HepG2 (cell line): ENCODE results near the gene PCSK6. TPM values are rescaled to one million over a fixed set of nuclear protein-coding genes. Genes with fewer than 3 reads are reported as not detected.
A peak's percentile ranks its signal among the peaks of the same experiment; 100 is the strongest.

Experiments
- ARNT2 ChIP-seq: sonication (generic); formaldehyde crosslinking; IDR thresholded peaks from 2 replicates; pipeline ENCODE4 v1.8.0; 2022; ENCODE audit warnings: mild to moderate bottlenecking, low read depth, missing genetic modification reagents, moderate library complexity
- CENPX ChIP-seq: sonication (generic); formaldehyde crosslinking; IDR thresholded peaks from 2 replicates; pipeline ENCODE4 v1.9.0; 2021; ENCODE audit warnings: mild to moderate bottlenecking, missing genetic modification reagents, moderate library complexity
- KDM1A ChIP-seq: IDR thresholded peaks from 2 replicates; pipeline ENCODE4 v1.6.1; 2016; ENCODE audit warnings: missing compliant biosample characterization
- POGZ ChIP-seq: sonication (generic); formaldehyde crosslinking; IDR thresholded peaks from 2 replicates; pipeline ENCODE4 v1.4.0; 2020; ENCODE audit warnings: mild to moderate bottlenecking, missing genetic modification reagents
- SNRNP70 ChIP-seq: fragments of 200-400 bp; formaldehyde crosslinking; IDR thresholded peaks from 2 replicates; pipeline ENCODE4 v1.6.1; 2017; ENCODE audit warnings: mild to moderate bottlenecking, low read depth, low read length, moderate library complexity
- SP1 ChIP-seq, 2 experiments: fragments of 450-650 bp in 1 of 2; sonication (generic) in 1 of 2; formaldehyde crosslinking in 1 of 2; IDR thresholded peaks; 2 replicates each; pipeline versions ENCODE4 v1.4.0 to v1.6.1; 2016 to 2020; ENCODE audit warnings: missing genetic modification reagents in 1 of 2
- ZNF672 ChIP-seq: sonication (generic); formaldehyde crosslinking; IDR thresholded peaks from 2 replicates; pipeline ENCODE4 v1.8.1; 2022; ENCODE audit warnings: missing genetic modification reagents
- polyA plus RNA-seq, 8 experiments: library from polyadenylated mRNA; depleted of rRNA in 3 of 8; stranded (reverse) in 7 of 8; unstranded in 1 of 8; fragments of >200 nt; fragmentation: Illumina TruSeq in 4 of 8; extraction: Trizol in 4 of 8; gene quantifications; 2 replicates each; pipeline versions ENCODE4 v1.2.1 to v1.2.3, GENCODE V29; 2011 to 2016; ENCODE audit warnings: low read depth in 4 of 8, missing spikeins in 1 of 8, mixed read lengths in 1 of 8; ENCODE audit not compliant: insufficient read depth in 1 of 8
- total RNA-seq, 5 experiments: library from RNA; depleted of rRNA; stranded (reverse); fragments of >200 nt; fragmentation: Illumina TruSeq; extraction: Trizol; gene quantifications; 2 replicates each; pipeline ENCODE4 v1.2.3, GENCODE V29; 2016; ENCODE audit warnings: low read depth in 1 of 5
- TF ChIP-seq, protein P1 (sequence below): sonication (generic); formaldehyde crosslinking; IDR thresholded peaks from 2 replicates; pipeline ENCODE4 v1.4.0; 2020; ENCODE audit warnings: missing genetic modification reagents
- TF ChIP-seq, protein P2 (sequence below): fragments of 450-650 bp; IDR thresholded peaks from 2 replicates; pipeline ENCODE4 v1.6.1; 2017; ENCODE audit warnings: mild to moderate bottlenecking
- TF ChIP-seq, protein P3 (sequence below): sonication (generic); formaldehyde crosslinking; IDR thresholded peaks from 2 replicates; pipeline ENCODE4 v1.4.0; 2020; ENCODE audit warnings: missing genetic modification reagents
- TF ChIP-seq, protein P4 (sequence below): IDR thresholded peaks from 2 replicates; pipeline ENCODE4 v1.6.1; 2016
- TF ChIP-seq, protein P5 (sequence below): sonication (generic); formaldehyde crosslinking; IDR thresholded peaks from 2 replicates; pipeline ENCODE4 v1.8.0; 2022; ENCODE audit warnings: mild to moderate bottlenecking, missing genetic modification reagents, moderate library complexity
- TF ChIP-seq, protein P6 (sequence below): IDR thresholded peaks from 2 replicates; pipeline ENCODE4 v1.6.1; 2016; ENCODE audit warnings: missing genetic modification reagents, missing compliant biosample characterization
- TF ChIP-seq, protein P7 (sequence below): sonication (generic); formaldehyde crosslinking; conservative IDR thresholded peaks from 2 replicates; pipeline ENCODE4 v1.4.0; 2020; ENCODE audit warnings: missing genetic modification reagents
- TF ChIP-seq, protein P8 (sequence below): IDR thresholded peaks from 2 replicates; pipeline ENCODE4 v1.6.1; 2016; ENCODE audit warnings: low read depth, control low read depth

The PCSK6 gene
- total and polyA plus RNA-seq, 2 of the 13 experiments (the other 11 are each of a cell fraction or from before 2014, with no cell fraction given) = 56.5 to 155 TPM

DNA sequence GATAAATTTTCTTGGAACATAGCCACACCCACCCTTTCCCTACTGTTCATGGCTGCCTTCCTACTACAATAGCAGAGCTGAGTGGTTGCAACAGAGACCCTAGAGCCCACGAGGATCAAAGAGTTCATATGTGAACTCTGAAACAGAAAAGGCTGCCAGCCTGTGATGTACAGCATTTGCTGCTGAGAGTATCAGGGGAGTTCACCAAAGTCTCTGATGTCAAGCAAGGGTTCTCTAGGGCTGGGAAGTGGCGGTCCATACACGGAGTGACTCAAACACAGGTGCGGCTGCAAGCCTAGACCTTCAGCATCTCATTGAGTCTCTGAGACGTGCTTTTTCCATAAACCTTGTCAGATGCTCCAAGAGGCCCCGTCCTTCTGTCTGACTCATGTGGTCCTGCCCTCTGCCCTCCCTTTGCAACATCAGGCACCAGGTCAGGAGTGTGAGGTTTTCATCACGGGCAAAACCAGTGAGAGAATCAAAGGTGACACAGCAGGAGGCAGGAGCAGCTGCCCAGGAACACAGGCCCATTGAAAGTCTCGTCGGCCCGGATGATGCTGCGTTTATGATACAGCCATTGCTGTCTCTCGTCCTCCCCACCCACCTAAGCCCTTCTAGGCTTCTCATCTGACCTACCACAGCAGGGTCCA is 42.9 kb downstream of the PCSK6 start (continued):
- TF ChIP-seq, protein P1, sequence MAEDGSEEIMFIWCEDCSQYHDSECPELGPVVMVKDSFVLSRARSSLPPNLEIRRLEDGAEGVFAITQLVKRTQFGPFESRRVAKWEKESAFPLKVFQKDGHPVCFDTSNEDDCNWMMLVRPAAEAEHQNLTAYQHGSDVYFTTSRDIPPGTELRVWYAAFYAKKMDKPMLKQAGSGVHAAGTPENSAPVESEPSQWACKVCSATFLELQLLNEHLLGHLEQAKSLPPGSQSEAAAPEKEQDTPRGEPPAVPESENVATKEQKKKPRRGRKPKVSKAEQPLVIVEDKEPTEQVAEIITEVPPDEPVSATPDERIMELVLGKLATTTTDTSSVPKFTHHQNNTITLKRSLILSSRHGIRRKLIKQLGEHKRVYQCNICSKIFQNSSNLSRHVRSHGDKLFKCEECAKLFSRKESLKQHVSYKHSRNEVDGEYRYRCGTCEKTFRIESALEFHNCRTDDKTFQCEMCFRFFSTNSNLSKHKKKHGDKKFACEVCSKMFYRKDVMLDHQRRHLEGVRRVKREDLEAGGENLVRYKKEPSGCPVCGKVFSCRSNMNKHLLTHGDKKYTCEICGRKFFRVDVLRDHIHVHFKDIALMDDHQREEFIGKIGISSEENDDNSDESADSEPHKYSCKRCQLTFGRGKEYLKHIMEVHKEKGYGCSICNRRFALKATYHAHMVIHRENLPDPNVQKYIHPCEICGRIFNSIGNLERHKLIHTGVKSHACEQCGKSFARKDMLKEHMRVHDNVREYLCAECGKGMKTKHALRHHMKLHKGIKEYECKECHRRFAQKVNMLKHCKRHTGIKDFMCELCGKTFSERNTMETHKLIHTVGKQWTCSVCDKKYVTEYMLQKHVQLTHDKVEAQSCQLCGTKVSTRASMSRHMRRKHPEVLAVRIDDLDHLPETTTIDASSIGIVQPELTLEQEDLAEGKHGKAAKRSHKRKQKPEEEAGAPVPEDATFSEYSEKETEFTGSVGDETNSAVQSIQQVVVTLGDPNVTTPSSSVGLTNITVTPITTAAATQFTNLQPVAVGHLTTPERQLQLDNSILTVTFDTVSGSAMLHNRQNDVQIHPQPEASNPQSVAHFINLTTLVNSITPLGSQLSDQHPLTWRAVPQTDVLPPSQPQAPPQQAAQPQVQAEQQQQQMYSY (CRISPR knock-in tag) = no peak
- no peak; the same call in 1 of the 2 replicates for TF ChIP-seq ARNT2 (CRISPR knock-in tag)
- TF ChIP-seq KDM1A (CRISPR knock-in tag) = peak; percentile 67; the same call in 1 of the 2 replicates
- TF ChIP-seq, protein P2, sequence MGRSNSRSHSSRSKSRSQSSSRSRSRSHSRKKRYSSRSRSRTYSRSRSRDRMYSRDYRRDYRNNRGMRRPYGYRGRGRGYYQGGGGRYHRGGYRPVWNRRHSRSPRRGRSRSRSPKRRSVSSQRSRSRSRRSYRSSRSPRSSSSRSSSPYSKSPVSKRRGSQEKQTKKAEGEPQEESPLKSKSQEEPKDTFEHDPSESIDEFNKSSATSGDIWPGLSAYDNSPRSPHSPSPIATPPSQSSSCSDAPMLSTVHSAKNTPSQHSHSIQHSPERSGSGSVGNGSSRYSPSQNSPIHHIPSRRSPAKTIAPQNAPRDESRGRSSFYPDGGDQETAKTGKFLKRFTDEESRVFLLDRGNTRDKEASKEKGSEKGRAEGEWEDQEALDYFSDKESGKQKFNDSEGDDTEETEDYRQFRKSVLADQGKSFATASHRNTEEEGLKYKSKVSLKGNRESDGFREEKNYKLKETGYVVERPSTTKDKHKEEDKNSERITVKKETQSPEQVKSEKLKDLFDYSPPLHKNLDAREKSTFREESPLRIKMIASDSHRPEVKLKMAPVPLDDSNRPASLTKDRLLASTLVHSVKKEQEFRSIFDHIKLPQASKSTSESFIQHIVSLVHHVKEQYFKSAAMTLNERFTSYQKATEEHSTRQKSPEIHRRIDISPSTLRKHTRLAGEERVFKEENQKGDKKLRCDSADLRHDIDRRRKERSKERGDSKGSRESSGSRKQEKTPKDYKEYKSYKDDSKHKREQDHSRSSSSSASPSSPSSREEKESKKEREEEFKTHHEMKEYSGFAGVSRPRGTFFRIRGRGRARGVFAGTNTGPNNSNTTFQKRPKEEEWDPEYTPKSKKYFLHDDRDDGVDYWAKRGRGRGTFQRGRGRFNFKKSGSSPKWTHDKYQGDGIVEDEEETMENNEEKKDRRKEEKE = no peak
- TF ChIP-seq CENPX (CRISPR knock-in tag) = no peak
- no peak for TF ChIP-seq ZNF672 (CRISPR knock-in tag)
- TF ChIP-seq, protein P3, sequence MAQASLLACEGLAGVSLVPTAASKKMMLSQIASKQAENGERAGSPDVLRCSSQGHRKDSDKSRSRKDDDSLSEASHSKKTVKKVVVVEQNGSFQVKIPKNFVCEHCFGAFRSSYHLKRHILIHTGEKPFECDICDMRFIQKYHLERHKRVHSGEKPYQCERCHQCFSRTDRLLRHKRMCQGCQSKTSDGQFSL (CRISPR knock-in tag) = no peak
- TF ChIP-seq, protein P4, sequence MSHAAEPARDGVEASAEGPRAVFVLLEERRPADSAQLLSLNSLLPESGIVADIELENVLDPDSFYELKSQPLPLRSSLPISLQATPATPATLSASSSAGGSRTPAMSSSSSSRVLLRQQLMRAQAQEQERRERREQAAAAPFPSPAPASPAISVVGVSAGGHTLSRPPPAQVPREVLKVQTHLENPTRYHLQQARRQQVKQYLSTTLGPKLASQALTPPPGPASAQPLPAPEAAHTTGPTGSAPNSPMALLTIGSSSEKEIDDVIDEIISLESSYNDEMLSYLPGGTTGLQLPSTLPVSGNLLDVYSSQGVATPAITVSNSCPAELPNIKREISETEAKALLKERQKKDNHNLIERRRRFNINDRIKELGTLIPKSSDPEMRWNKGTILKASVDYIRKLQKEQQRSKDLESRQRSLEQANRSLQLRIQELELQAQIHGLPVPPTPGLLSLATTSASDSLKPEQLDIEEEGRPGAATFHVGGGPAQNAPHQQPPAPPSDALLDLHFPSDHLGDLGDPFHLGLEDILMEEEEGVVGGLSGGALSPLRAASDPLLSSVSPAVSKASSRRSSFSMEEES (CRISPR knock-in tag) = no peak
- TF ChIP-seq, protein P5, sequence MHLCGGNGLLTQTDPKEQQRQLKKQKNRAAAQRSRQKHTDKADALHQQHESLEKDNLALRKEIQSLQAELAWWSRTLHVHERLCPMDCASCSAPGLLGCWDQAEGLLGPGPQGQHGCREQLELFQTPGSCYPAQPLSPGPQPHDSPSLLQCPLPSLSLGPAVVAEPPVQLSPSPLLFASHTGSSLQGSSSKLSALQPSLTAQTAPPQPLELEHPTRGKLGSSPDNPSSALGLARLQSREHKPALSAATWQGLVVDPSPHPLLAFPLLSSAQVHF (CRISPR knock-in tag) = no peak
- TF ChIP-seq SP1 (IDR thresholded peaks at IDR 0.05) = no peak
- TF ChIP-seq SP1 (CRISPR knock-in tag; IDR thresholded peaks at IDR 0.05) = no peak
- TF ChIP-seq POGZ (CRISPR knock-in tag) = no peak; the same call in 1 of the 2 replicates
- TF ChIP-seq, protein P6, sequence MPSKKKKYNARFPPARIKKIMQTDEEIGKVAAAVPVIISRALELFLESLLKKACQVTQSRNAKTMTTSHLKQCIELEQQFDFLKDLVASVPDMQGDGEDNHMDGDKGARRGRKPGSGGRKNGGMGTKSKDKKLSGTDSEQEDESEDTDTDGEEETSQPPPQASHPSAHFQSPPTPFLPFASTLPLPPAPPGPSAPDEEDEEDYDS (CRISPR knock-in tag) = no peak; the same call in 1 of the 2 replicates
- TF ChIP-seq SNRNP70 = no peak
- TF ChIP-seq, protein P7, sequence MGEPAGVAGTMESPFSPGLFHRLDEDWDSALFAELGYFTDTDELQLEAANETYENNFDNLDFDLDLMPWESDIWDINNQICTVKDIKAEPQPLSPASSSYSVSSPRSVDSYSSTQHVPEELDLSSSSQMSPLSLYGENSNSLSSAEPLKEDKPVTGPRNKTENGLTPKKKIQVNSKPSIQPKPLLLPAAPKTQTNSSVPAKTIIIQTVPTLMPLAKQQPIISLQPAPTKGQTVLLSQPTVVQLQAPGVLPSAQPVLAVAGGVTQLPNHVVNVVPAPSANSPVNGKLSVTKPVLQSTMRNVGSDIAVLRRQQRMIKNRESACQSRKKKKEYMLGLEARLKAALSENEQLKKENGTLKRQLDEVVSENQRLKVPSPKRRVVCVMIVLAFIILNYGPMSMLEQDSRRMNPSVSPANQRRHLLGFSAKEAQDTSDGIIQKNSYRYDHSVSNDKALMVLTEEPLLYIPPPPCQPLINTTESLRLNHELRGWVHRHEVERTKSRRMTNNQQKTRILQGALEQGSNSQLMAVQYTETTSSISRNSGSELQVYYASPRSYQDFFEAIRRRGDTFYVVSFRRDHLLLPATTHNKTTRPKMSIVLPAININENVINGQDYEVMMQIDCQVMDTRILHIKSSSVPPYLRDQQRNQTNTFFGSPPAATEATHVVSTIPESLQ (CRISPR knock-in tag) = no peak
- TF ChIP-seq, protein P8, sequence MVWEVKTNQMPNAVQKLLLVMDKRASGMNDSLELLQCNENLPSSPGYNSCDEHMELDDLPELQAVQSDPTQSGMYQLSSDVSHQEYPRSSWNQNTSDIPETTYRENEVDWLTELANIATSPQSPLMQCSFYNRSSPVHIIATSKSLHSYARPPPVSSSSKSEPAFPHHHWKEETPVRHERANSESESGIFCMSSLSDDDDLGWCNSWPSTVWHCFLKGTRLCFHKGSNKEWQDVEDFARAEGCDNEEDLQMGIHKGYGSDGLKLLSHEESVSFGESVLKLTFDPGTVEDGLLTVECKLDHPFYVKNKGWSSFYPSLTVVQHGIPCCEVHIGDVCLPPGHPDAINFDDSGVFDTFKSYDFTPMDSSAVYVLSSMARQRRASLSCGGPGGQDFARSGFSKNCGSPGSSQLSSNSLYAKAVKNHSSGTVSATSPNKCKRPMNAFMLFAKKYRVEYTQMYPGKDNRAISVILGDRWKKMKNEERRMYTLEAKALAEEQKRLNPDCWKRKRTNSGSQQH (CRISPR knock-in tag) = no peak
